ENCODE measurements around the gene PPP2R2D. TPM values are rescaled to one million over a fixed set of nuclear protein-coding genes. Genes with fewer than 3 reads are reported as not detected.

PPP2R2D gene
- total RNA-seq, 2 experiments from 2014 or later = 37.4 to 38.5 TPM

GRCh38 chr10:131870831-131871672, 29.8 kb upstream of the PPP2R2D start:
- Histone ChIP-seq H3K4me1 (ENCODE audit: insufficient read depth, low read length, poor library complexity, severe bottlenecking) (no peaks in the 10 kb centered on the region), H3K4me2 (ENCODE audit: low read length) (no peak overlapping the region), H3K9me3 (ENCODE audit: low read length) (no peaks in the 10 kb centered on the region), H3K36me3 (ENCODE audit: insufficient read depth, low read length) (no peaks in the 10 kb centered on the region), H2AFZ (ENCODE audit: low read length) (no peak overlapping the region), H3K9me2 (ENCODE audit: insufficient read depth, low read length) (no peaks in the 10 kb centered on the region), H3K4me3 (ENCODE audit: low read depth, low read length, poor library complexity, severe bottlenecking) (no peak overlapping the region), H3K27ac (ENCODE audit: low read depth, low read length, poor library complexity, severe bottlenecking) (no peak overlapping the region), H3K79me2 (ENCODE audit: insufficient read depth, low read depth, low read length) (no peaks in the 10 kb centered on the region), H4K20me1 (ENCODE audit: insufficient read depth, low read length) (no peaks in the 10 kb centered on the region)
- TF ChIP-seq EZH2phosphoT487 (IDR thresholded peaks at IDR 0.05; ENCODE audit: borderline replicate concordance, low read depth, low read length) (no peak), CTCF (conservative IDR thresholded peaks at IDR 0.05; ENCODE audit: low read length) (no peak)
- BruUV-seq (replicated peaks) = no TSS peak
- DNase-seq (ENCODE audit: low spot score) = no peak
- ChIA-PET POLR2A (interaction anchor here (0.6 kb wide), 2 partner anchors 36 to 167 kb away, joined by 3 read pairs; no protein-coding TSS in a partner anchor), CTCF (ENCODE audit: unreplicated experiment) (no interaction called here)
- intact Hi-C loops (cut with micrococcal nuclease; ENCODE audit: unreplicated experiment) = no loop called here

DNA sequence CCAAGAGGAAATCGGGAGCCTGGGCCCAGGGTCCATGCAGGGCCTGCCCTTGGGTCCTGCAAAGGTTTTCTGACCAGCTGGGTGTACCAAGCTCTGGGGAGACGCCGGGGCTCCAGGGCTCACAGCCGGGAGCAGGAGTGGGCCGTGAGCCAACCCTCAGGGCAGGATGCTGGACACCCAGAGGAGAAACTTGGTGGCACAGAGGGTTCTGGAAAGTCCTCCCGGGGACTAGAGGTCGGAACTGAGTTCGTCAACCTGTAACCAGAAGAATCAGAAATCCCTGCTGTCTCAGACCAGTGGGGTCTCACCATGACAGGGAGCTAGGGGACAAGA, 29.2 kb upstream of the PPP2R2D start:
- Histone ChIP-seq H3K9me2 (ENCODE audit: insufficient read depth, low read length) (no peaks in the 10 kb centered on the region), H3K9me3 (ENCODE audit: low read length) (no peaks in the 10 kb centered on the region), H2AFZ (ENCODE audit: low read length) (no peak overlapping the region), H3K4me1 (ENCODE audit: insufficient read depth, low read length, poor library complexity, severe bottlenecking) (no peaks in the 10 kb centered on the region), H3K4me2 (ENCODE audit: low read length) (no peak overlapping the region), H3K36me3 (ENCODE audit: insufficient read depth, low read length) (no peaks in the 10 kb centered on the region), H3K27ac (ENCODE audit: low read depth, low read length, poor library complexity, severe bottlenecking) (no peak overlapping the region), H3K4me3 (ENCODE audit: low read depth, low read length, poor library complexity, severe bottlenecking) (no peak overlapping the region), H4K20me1 (ENCODE audit: insufficient read depth, low read length) (no peaks in the 10 kb centered on the region), H3K79me2 (ENCODE audit: insufficient read depth, low read depth, low read length) (no peaks in the 10 kb centered on the region)
- ChIA-PET POLR2A (interaction anchor here (0.6 kb wide), 1 partner anchor 167 kb away, joined by 3 read pairs; no protein-coding TSS in a partner anchor), CTCF (ENCODE audit: unreplicated experiment) (no interaction called here)
- no peak for DNase-seq (ENCODE audit: low spot score)
- BruUV-seq (replicated peaks) = no TSS peak
- TF ChIP-seq CTCF (conservative IDR thresholded peaks at IDR 0.05; ENCODE audit: low read length) = no peak
- TF ChIP-seq EZH2phosphoT487 (IDR thresholded peaks at IDR 0.05; ENCODE audit: borderline replicate concordance, low read depth, low read length) = no peak
- intact Hi-C loops (cut with micrococcal nuclease; ENCODE audit: unreplicated experiment) = no loop called here

All from OCI-LY7 (cell line).